ES-I3 (cell line): Measurements from ENCODE around the gene DCC.

Source experiments
- H3K36me3 ChIP-seq: 2 replicates; pipeline ENCODE4 v1.6.1; 2013; ENCODE audit warnings: mild to moderate bottlenecking, low read length, control low read depth, moderate library complexity; ENCODE audit not compliant: insufficient read depth
- H3K4me1 ChIP-seq: 2 replicates; pipeline ENCODE4 v1.6.1; 2013; ENCODE audit warnings: mild to moderate bottlenecking, control low read depth, low read length; ENCODE audit not compliant: insufficient read depth
- H3K9ac ChIP-seq: 2 replicates; pipeline ENCODE4 v1.6.1; 2013; ENCODE audit warnings: low read depth, mild to moderate bottlenecking, low read length, moderate library complexity
- H3K9me3 ChIP-seq: 2 replicates; pipeline ENCODE4 v1.6.1; 2013; ENCODE audit warnings: mild to moderate bottlenecking, low read length, moderate library complexity; ENCODE audit not compliant: control insufficient read depth, insufficient read depth

DCC gene

GRCh38 chr18:53521068-53521467 lies 1181.1 kb downstream of the DCC start:
- H3K4me1 ChIP-seq, result no peaks in the 10 kb centered on the region

GRCh38 chr18:53526101-53526870 lies 1186.3 kb downstream of the DCC start:
- Histone ChIP-seq H3K9ac (no peak overlapping the region), H3K9me3 (no peaks in the 10 kb centered on the region), H3K4me1 (no peaks in the 10 kb centered on the region), H3K36me3 (no peaks in the 10 kb centered on the region)

More at GRCh38 chr18:53521068-53521467, 1181.1 kb downstream of the DCC start:
- H3K9ac ChIP-seq, result no peak overlapping the region
- H3K36me3 ChIP-seq, result no peaks in the 10 kb centered on the region
- H3K9me3 ChIP-seq, result no peaks in the 10 kb centered on the region

GRCh38 chr18:53527365-53527764 lies 1187.4 kb downstream of the DCC start:
- H3K36me3 ChIP-seq, result no peaks in the 10 kb centered on the region
- H3K9me3 ChIP-seq, result no peaks in the 10 kb centered on the region
- H3K4me1 ChIP-seq, result no peaks in the 10 kb centered on the region

GRCh38 chr18:53531187-53531586 lies 1191.2 kb downstream of the DCC start:
- Histone ChIP-seq H3K9ac (no peak overlapping the region), H3K9me3 (no peaks in the 10 kb centered on the region), H3K36me3 (no peaks in the 10 kb centered on the region), H3K4me1 (no peaks in the 10 kb centered on the region)

More at GRCh38 chr18:53527365-53527764, 1187.4 kb downstream of the DCC start:
- H3K9ac ChIP-seq, result no peak overlapping the region

- H3K36me3 ChIP-seq, result no peaks in the 10 kb centered on the region
- no peaks in the 10 kb centered on the region for H3K9me3 ChIP-seq
- H3K9ac ChIP-seq, result no peak overlapping the region
- no peaks in the 10 kb centered on the region for H3K4me1 ChIP-seq
Observed at GRCh38 chr18:53531896-53532295, 1191.9 kb downstream of the DCC start.

GRCh38 chr18:53534203-53534602 lies 1194.2 kb downstream of the DCC start:
- H3K36me3 ChIP-seq, result no peaks in the 10 kb centered on the region
- no peak overlapping the region for H3K9ac ChIP-seq
- H3K4me1 ChIP-seq, result no peaks in the 10 kb centered on the region
- H3K9me3 ChIP-seq, result no peaks in the 10 kb centered on the region

- Histone ChIP-seq H3K36me3 (no peaks in the 10 kb centered on the region), H3K4me1 (no peaks in the 10 kb centered on the region), H3K9ac (no peak overlapping the region), H3K9me3 (no peaks in the 10 kb centered on the region)
Observed at GRCh38 chr18:53534695-53535094, 1194.7 kb downstream of the DCC start.

- no peak overlapping the region for H3K9ac ChIP-seq
- no peaks in the 10 kb centered on the region for H3K9me3 ChIP-seq
- peaks cover 6% of the 10 kb centered on the region; the same call in 1 of the 2 replicates for H3K4me1 ChIP-seq
- H3K36me3 ChIP-seq, result no peaks in the 10 kb centered on the region
Observed at GRCh38 chr18:53536908-53537307, 1196.9 kb downstream of the DCC start.

- Histone ChIP-seq H3K36me3 (no peaks in the 10 kb centered on the region), H3K9me3 (no peaks in the 10 kb centered on the region), H3K4me1 (peaks cover 11% of the 10 kb centered on the region; the same call in 1 of the 2 replicates), H3K9ac (no peak overlapping the region)
Observed at GRCh38 chr18:53541924-53542323, 1201.9 kb downstream of the DCC start.

GRCh38 chr18:53543711-53544110 lies 1203.7 kb downstream of the DCC start:
- Histone ChIP-seq H3K4me1 (peaks cover 20% of the 10 kb centered on the region; the same call in 1 of the 2 replicates), H3K9me3 (no peaks in the 10 kb centered on the region), H3K9ac (no peak overlapping the region), H3K36me3 (no peaks in the 10 kb centered on the region)

- H3K36me3 ChIP-seq, result no peaks in the 10 kb centered on the region
- no peaks in the 10 kb centered on the region for H3K9me3 ChIP-seq
- no peak overlapping the region for H3K9ac ChIP-seq
- peaks cover 20% of the 10 kb centered on the region; the same call in 1 of the 2 replicates for H3K4me1 ChIP-seq
Observed at GRCh38 chr18:53544917-53545316, 1204.9 kb downstream of the DCC start.

GRCh38 chr18:53551868-53552426 lies 1212.0 kb downstream of the DCC start:
- no peak overlapping the region for H3K9ac ChIP-seq
- no peaks in the 10 kb centered on the region for H3K9me3 ChIP-seq
- no peaks in the 10 kb centered on the region for H3K36me3 ChIP-seq

GRCh38 chr18:53553030-53553429 lies 1213.0 kb downstream of the DCC start:
- Histone ChIP-seq H3K9me3 (no peaks in the 10 kb centered on the region), H3K36me3 (no peaks in the 10 kb centered on the region), H3K9ac (no peak overlapping the region), H3K4me1 (0 out of 2 replicates have a peak, but pooled peaks cover 2% of the 10 kb centered on the region)

More at GRCh38 chr18:53551868-53552426, 1212.0 kb downstream of the DCC start:
- H3K4me1 ChIP-seq, result peaks cover 9% of the 10 kb centered on the region; the same call in 1 of the 2 replicates

GRCh38 chr18:53556450-53556849 lies 1216.5 kb downstream of the DCC start:
- H3K4me1 ChIP-seq, result no peaks in the 10 kb centered on the region
- no peaks in the 10 kb centered on the region for H3K9me3 ChIP-seq
- H3K36me3 ChIP-seq, result no peaks in the 10 kb centered on the region
- H3K9ac ChIP-seq, result no peak overlapping the region

GRCh38 chr18:53560546-53560945 lies 1220.5 kb downstream of the DCC start:
- Histone ChIP-seq H3K9ac (no peak overlapping the region), H3K36me3 (no peaks in the 10 kb centered on the region), H3K4me1 (no peaks in the 10 kb centered on the region), H3K9me3 (no peaks in the 10 kb centered on the region)
